Measurements from ENCODE around the gene CP. TPM values are rescaled to one million over a fixed set of nuclear protein-coding genes. Genes with fewer than 3 reads are reported as not detected.
A peak's percentile ranks its signal among the peaks of the same experiment; 100 is the strongest.
"Not testable (repeated sequence)": the region's sequence is repeated elsewhere in the genome, so short reads cannot be mapped to it uniquely, and the experiment has no call there.

CP gene
- total and polyA plus RNA-seq, 9 donors, result 1.0 to 5.8 (median 1.7) TPM

DNA sequence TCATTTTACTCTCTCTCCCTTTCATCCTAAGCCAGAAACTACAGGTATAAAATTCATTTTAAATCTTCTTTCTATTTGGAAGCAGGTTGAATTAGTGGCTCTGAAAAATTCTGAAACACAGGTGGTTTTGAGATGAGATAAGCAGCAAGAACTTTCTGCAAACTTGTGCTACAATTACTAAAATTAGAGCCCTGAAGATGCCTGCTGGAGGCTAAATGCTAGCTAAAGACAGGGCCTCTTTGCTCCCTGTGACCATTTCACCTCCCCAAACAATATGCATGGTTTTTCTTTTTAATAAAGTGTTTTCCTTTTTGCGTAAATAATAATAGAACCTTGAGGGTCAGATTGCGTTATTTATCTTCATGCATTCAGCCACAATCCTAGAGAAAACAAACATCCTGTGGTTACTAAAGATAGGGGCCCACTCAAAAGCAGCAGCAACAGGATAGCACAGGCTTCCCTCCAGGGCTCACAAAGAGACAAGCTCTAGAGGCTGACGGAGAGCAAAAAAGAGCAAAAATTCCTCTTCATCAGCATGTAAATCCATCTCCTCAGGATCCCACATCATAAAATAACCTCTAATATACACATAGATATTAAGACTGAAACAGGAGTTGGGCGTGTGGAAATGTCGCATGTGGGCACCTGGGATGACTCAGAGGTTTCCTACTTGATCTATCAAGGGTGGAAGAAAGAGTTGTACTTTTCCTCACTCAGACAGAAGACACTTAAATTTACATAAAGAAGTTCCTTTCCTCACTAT, 26.5 kb upstream of the CP start:
- H3K4me1 ChIP-seq (ENCODE audit: control insufficient read depth, insufficient read depth, low read length), result peaks cover 4% of the 10 kb centered on the region
- H3K27ac ChIP-seq (ENCODE audit: low read length), result no peak overlapping the region
- no peaks in the 10 kb centered on the region for H3K36me3 ChIP-seq (ENCODE audit: control insufficient read depth, insufficient read depth, low read length)
- H3K27me3 ChIP-seq (ENCODE audit: control insufficient read depth, insufficient read depth, low read length), result no peaks in the 10 kb centered on the region
- no CpG with 5 or more reads among the region's 5 CpGs for WGBS (ENCODE audit: insufficient coverage)
- no peak overlapping the region for H3K4me3 ChIP-seq (ENCODE audit: low read length)
- DNase-seq, result no peak
- H3K9me3 ChIP-seq (replicated peaks; ENCODE audit: control insufficient read depth, low read depth, low read length), result no peaks in the 10 kb centered on the region

GRCh38 chr3:149247008-149247710, 25.5 kb upstream of the CP start:
- H3K27me3 ChIP-seq (ENCODE audit: control insufficient read depth, insufficient read depth, low read length), result no peaks in the 10 kb centered on the region
- H3K4me1 ChIP-seq (ENCODE audit: control insufficient read depth, insufficient read depth, low read length), result peaks cover 4% of the 10 kb centered on the region
- WGBS (ENCODE audit: insufficient coverage), result no CpG with 5 or more reads among the region's 6 CpGs
- no peaks in the 10 kb centered on the region for H3K36me3 ChIP-seq (ENCODE audit: control insufficient read depth, insufficient read depth, low read length)
- no peak overlapping the region for H3K27ac ChIP-seq (ENCODE audit: low read length)
- H3K4me3 ChIP-seq (ENCODE audit: low read length), result no peak overlapping the region
- H3K9me3 ChIP-seq (replicated peaks; ENCODE audit: control insufficient read depth, low read depth, low read length), result no peaks in the 10 kb centered on the region
- DNase-seq, result no peak

- no peak overlapping the region for H3K4me3 ChIP-seq (ENCODE audit: low read length)
These were observed 24.3 kb upstream of the CP start for GRCh38 chr3:149245738-149246451.

GRCh38 chr3:149243540-149243939, 21.9 kb upstream of the CP start:
- Histone ChIP-seq H3K27ac (ENCODE audit: low read length) (no peak overlapping the region), H3K36me3 (ENCODE audit: control insufficient read depth, insufficient read depth, low read length) (no peaks in the 10 kb centered on the region), H3K27me3 (ENCODE audit: control insufficient read depth, insufficient read depth, low read length) (no peaks in the 10 kb centered on the region), H3K9me3 (replicated peaks; ENCODE audit: control insufficient read depth, low read depth, low read length) (no peaks in the 10 kb centered on the region), H3K4me3 (ENCODE audit: low read length) (no peak overlapping the region), H3K4me1 (ENCODE audit: control insufficient read depth, insufficient read depth, low read length) (peaks cover 4% of the 10 kb centered on the region)
- DNase-seq, result peak; percentile 53

More at GRCh38 chr3:149245738-149246451, 24.3 kb upstream of the CP start:
- peak; percentile 61 for DNase-seq
- Histone ChIP-seq H3K27ac (ENCODE audit: low read length) (no peak overlapping the region), H3K36me3 (ENCODE audit: control insufficient read depth, insufficient read depth, low read length) (no peaks in the 10 kb centered on the region), H3K27me3 (ENCODE audit: control insufficient read depth, insufficient read depth, low read length) (no peaks in the 10 kb centered on the region), H3K9me3 (replicated peaks; ENCODE audit: control insufficient read depth, low read depth, low read length) (no peaks in the 10 kb centered on the region), H3K4me1 (ENCODE audit: control insufficient read depth, insufficient read depth, low read length) (peaks cover 4% of the 10 kb centered on the region)
- WGBS (ENCODE audit: insufficient coverage), result 80% methylated on average over 1 of the region's 3 CpGs

DNA sequence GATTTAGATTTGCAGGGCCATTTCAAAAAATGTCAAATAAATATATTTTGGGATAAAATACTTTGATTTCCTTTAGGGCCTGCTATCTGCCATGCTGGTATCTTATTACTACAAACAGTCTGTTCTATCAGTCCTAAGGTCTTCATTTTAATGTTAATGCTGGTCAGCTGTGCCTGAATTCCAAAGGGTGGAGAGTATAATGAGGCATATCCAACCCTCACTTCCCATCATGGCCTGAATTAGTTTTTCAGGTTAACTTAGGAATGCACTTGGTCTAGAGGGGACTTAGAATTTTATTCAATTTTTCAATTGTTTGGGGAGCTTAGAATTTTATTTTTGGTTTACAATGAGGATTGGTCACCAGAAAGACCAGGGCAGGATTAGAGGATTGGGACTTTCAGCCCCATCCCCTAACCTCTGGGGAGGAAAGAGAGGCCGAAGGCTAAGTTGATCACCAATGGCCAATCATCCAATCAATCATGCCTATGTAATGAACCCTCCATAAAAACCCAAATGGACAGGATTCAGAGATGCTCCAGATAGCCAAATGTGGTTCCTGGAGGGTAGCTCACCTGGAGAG, 17.8 kb upstream of the CP start:
- Histone ChIP-seq H3K4me1 (ENCODE audit: control insufficient read depth, insufficient read depth, low read length) (peaks cover 3% of the 10 kb centered on the region), H3K27ac (ENCODE audit: low read length) (no peak overlapping the region), H3K27me3 (ENCODE audit: control insufficient read depth, insufficient read depth, low read length) (no peaks in the 10 kb centered on the region), H3K36me3 (ENCODE audit: control insufficient read depth, insufficient read depth, low read length) (no peaks in the 10 kb centered on the region), H3K9me3 (replicated peaks; ENCODE audit: control insufficient read depth, low read depth, low read length) (no peaks in the 10 kb centered on the region), H3K4me3 (ENCODE audit: low read length) (no peak overlapping the region)
- no peak for DNase-seq
- WGBS (ENCODE audit: insufficient coverage), result no CpG with 5 or more reads among the region's 1 CpG

- H3K4me3 ChIP-seq (ENCODE audit: low read length); H3K4me1 ChIP-seq (ENCODE audit: control insufficient read depth, insufficient read depth, low read length); DNase-seq; H3K27me3 ChIP-seq (ENCODE audit: control insufficient read depth, insufficient read depth, low read length); H3K27ac ChIP-seq (ENCODE audit: low read length); H3K9me3 ChIP-seq (replicated peaks; ENCODE audit: control insufficient read depth, low read depth, low read length); H3K36me3 ChIP-seq (ENCODE audit: control insufficient read depth, insufficient read depth, low read length): not testable (repeated sequence)
- WGBS (ENCODE audit: insufficient coverage), result 80% methylated on average over 1 of the region's 2 CpGs
These were observed 16.6 kb upstream of the CP start for GRCh38 chr3:149238268-149238667.

- Histone ChIP-seq H3K4me1 (ENCODE audit: control insufficient read depth, insufficient read depth, low read length) (peaks cover 3% of the 10 kb centered on the region), H3K36me3 (ENCODE audit: control insufficient read depth, insufficient read depth, low read length) (no peaks in the 10 kb centered on the region), H3K27me3 (ENCODE audit: control insufficient read depth, insufficient read depth, low read length) (no peaks in the 10 kb centered on the region), H3K9me3 (replicated peaks; ENCODE audit: control insufficient read depth, low read depth, low read length) (no peaks in the 10 kb centered on the region), H3K4me3 (ENCODE audit: low read length) (no peak overlapping the region), H3K27ac (ENCODE audit: low read length) (no peak overlapping the region)
- DNase-seq, result no peak
- 71% methylated on average over 3 of the region's 4 CpGs for WGBS (ENCODE audit: insufficient coverage)
These were observed 14.2 kb upstream of the CP start for GRCh38 chr3:149235599-149236424.

DNA sequence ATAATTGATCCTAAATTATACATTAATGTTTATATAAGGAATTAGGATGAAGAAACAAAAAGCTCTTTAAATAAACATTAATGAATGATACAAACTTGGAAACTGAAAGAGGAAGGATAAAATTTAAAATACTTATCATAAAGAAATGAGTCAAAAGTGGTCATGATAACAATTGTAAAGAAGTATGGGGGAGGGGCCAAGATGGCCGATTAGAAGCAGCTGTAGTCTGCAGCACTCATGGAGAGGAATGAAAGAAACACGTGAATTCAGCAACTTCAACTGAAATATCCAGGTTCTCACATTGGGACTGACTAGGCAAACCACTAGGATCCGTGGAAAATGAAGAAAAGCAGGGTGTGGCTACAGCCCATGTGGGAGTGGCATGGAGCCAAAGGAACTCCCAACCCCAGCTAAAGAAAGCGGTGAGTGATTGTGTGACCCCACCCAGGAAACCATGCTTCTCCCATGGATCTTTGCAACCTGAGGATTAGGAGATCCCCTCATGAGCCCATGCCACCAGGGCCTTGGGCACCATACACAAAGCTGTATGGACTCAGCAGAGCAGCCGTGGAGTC, 13.1 kb upstream of the CP start:
- DNase-seq, result no peak
- WGBS (ENCODE audit: insufficient coverage), result 43% methylated on average over 2 of the region's 5 CpGs

DNA sequence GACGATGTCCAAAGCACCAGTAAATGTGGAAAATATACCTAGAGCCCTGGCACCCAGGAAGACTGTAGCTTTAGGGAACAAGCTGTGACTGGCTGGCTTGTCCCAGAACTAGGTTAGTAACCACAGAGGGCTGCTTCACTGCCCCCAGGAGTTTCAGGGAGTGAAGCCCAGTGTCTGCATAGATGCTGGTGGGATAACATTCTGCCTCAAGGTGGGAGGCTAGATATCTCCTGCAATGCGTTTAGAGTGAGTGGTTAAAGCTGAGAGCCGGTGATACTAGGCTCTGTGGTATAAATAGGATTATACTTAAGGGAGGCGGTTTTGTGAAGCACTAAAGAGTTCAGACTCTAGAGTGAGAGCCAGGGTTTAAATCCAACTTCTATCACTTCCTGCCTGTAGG, 11.7 kb upstream of the CP start:
- WGBS (ENCODE audit: insufficient coverage), result 61% methylated on average over 3 of the region's 4 CpGs
- Histone ChIP-seq H3K27ac (ENCODE audit: low read length) (no peak overlapping the region), H3K9me3 (replicated peaks; ENCODE audit: control insufficient read depth, low read depth, low read length) (no peaks in the 10 kb centered on the region), H3K4me1 (ENCODE audit: control insufficient read depth, insufficient read depth, low read length) (peaks cover 3% of the 10 kb centered on the region), H3K27me3 (ENCODE audit: control insufficient read depth, insufficient read depth, low read length) (no peaks in the 10 kb centered on the region), H3K36me3 (ENCODE audit: control insufficient read depth, insufficient read depth, low read length) (no peaks in the 10 kb centered on the region), H3K4me3 (ENCODE audit: low read length) (no peak overlapping the region)
- no peak for DNase-seq

More for the DNA sequence above, 13.1 kb upstream of the CP start:
- H3K27ac ChIP-seq (ENCODE audit: low read length), result no peak overlapping the region
- peaks cover 3% of the 10 kb centered on the region for H3K4me1 ChIP-seq (ENCODE audit: control insufficient read depth, insufficient read depth, low read length)
- no peak overlapping the region for H3K4me3 ChIP-seq (ENCODE audit: low read length)
- no peaks in the 10 kb centered on the region for H3K27me3 ChIP-seq (ENCODE audit: control insufficient read depth, insufficient read depth, low read length)
- H3K9me3 ChIP-seq (replicated peaks; ENCODE audit: control insufficient read depth, low read depth, low read length), result no peaks in the 10 kb centered on the region
- H3K36me3 ChIP-seq (ENCODE audit: control insufficient read depth, insufficient read depth, low read length), result no peaks in the 10 kb centered on the region

Measured in muscle of leg (tissue), 11 donors.